Breast epithelium (tissue), 3 donors: ENCODE measurements around the gene RABEP2.
"Not testable (repeated sequence)": the region's sequence is repeated elsewhere in the genome, so short reads cannot be mapped to it uniquely, and the experiment has no call there.

Experiments used
- CTCF ChIP-seq, 3 donors: fragments of 450-650 bp; IDR thresholded peaks; one replicate each; pipeline ENCODE4 v1.5.1; 2016 to 2017; ENCODE audit warnings: antibody characterized with exemption in 3 of 3, mild to moderate bottlenecking in 3 of 3, moderate library complexity in 3 of 3
- POLR2A ChIP-seq: fragments of 450-650 bp; IDR thresholded peaks from one replicate; pipeline ENCODE4 v1.6.1; 2016; ENCODE audit warnings: antibody characterized with exemption, mild to moderate bottlenecking, moderate library complexity

DNA sequence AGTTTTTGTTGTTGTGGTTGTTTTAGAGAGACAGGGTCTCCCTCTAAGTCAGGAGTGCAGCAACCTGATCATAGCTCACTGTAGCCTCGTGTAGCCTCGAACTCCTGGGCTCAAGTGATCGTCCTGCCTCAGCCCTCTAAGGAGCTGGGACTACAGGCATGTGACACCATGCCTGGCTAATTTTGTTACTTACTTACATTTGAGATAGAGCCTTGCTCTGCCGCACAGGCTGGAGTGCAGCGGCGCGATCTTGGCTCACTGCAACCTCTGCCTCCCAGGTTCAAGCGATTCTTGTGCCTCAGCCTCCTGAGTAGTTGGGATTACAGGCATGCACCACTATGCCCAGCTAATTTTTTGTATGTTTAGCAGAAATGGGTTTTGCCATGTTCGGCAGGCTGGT, 57.4 kb downstream of the RABEP2 start:
- not testable (repeated sequence) for TF ChIP-seq CTCF (IDR thresholded peaks at IDR 0.05); POLR2A
